DOHH2 (cell line): ENCODE data around the gene PMVK.

Experiments used
- H3F3A ChIP-seq: fragments of 200-600 bp; sonication (generic), shearing (Covaris generic); 2 replicates; pipeline ENCODE4 v1.6.0; 2016; ENCODE audit warnings: antibody characterized with exemption, mild to moderate bottlenecking; ENCODE audit not compliant: control insufficient read depth, insufficient read depth
- H3K27ac ChIP-seq: fragments of 200-600 bp; sonication (generic); 2 replicates; pipeline ENCODE4 v1.5.1; 2014; ENCODE audit warnings: low read depth, mild to moderate bottlenecking, low read length, moderate library complexity
- H3K27me3 ChIP-seq: fragments of 200-600 bp; sonication (generic); 2 replicates; pipeline ENCODE4 v1.6.1; 2014; ENCODE audit warnings: mild to moderate bottlenecking, low read length, mixed read lengths; ENCODE audit not compliant: control insufficient read depth
- H3K36me3 ChIP-seq: fragments of 200-600 bp; sonication (generic); 2 replicates; pipeline ENCODE4 v1.6.1; 2014; ENCODE audit warnings: mild to moderate bottlenecking, low read length, moderate library complexity, mixed read lengths; ENCODE audit not compliant: control insufficient read depth
- H3K4me1 ChIP-seq: fragments of 200-600 bp; sonication (generic); 2 replicates; pipeline ENCODE4 v1.6.1; 2014; ENCODE audit warnings: mild to moderate bottlenecking, low read length, mixed read lengths; ENCODE audit not compliant: control insufficient read depth
- H3K4me2 ChIP-seq: fragments of 200-600 bp; sonication (generic); 2 replicates; pipeline ENCODE4 v1.6.0; 2014; ENCODE audit warnings: mild to moderate bottlenecking, low read length, moderate library complexity
- H3K4me3 ChIP-seq: fragments of 200-600 bp; sonication (generic); 2 replicates; pipeline ENCODE4 v1.5.1; 2014; ENCODE audit warnings: mild to moderate bottlenecking, low read length, mixed read lengths
- H3K79me2 ChIP-seq: fragments of 200-600 bp; sonication (generic); 2 replicates; pipeline ENCODE4 v1.6.1; 2014; ENCODE audit warnings: mild to moderate bottlenecking, low read length, mixed read lengths; ENCODE audit not compliant: control insufficient read depth
- H3K9me2 ChIP-seq: fragments of 200-600 bp; sonication (generic); replicated peaks from 2 replicates; pipeline ENCODE4 v1.6.1; 2014; ENCODE audit warnings: mild to moderate bottlenecking, low read length, mixed read lengths; ENCODE audit not compliant: control insufficient read depth
- H3K9me3 ChIP-seq: fragments of 200-600 bp; sonication (generic); 2 replicates; pipeline ENCODE4 v1.6.1; 2014; ENCODE audit warnings: antibody characterized with exemption, low read length, mixed read lengths; ENCODE audit not compliant: control insufficient read depth, insufficient read depth
- H4K20me1 ChIP-seq: fragments of 200-600 bp; sonication (generic); 2 replicates; pipeline ENCODE4 v1.6.0; 2014; ENCODE audit warnings: low read depth, mild to moderate bottlenecking, antibody characterized with exemption, low read length, moderate library complexity; ENCODE audit not compliant: control insufficient read depth, insufficient read depth
- CTCF ChIP-seq: fragments of 200-600 bp; sonication (generic); IDR thresholded peaks from one replicate; pipeline ENCODE4 v1.5.1; 2014; ENCODE audit warnings: antibody characterized with exemption, mild to moderate bottlenecking, low read depth, low read length; ENCODE audit not compliant: poor library complexity, severe bottlenecking
- EZH2phosphoT487 ChIP-seq: fragments of 200-600 bp; sonication (generic); IDR thresholded peaks from 2 replicates; pipeline ENCODE4 v1.6.1; 2017; ENCODE audit warnings: borderline replicate concordance, mild to moderate bottlenecking, antibody characterized with exemption, low read length, moderate library complexity, mixed read lengths

Gene PMVK

GRCh38 chr1:154968731-154969130 lies 32.2 kb upstream of the PMVK start:
- Histone ChIP-seq H3K9me3 (no peaks in the 10 kb centered on the region), H3K27ac (no peak overlapping the region), H3K79me2 (peaks cover 48% of the 10 kb centered on the region), H3K4me3 (no peak overlapping the region), H3K4me2 (no peak overlapping the region), H4K20me1 (peaks cover 8% of the 10 kb centered on the region; the same call in 1 of the 2 replicates), H3F3A (0 out of 2 replicates have a peak, but pooled peaks cover 4% of the 10 kb centered on the region), H3K9me2 (no peaks in the 10 kb centered on the region), H3K27me3 (no peaks in the 10 kb centered on the region), H3K36me3 (peaks cover 68% of the 10 kb centered on the region), H3K4me1 (peaks cover 31% of the 10 kb centered on the region)
- TF ChIP-seq CTCF: no peak
- TF ChIP-seq EZH2phosphoT487: no peak

- H4K20me1 ChIP-seq: peaks cover 8% of the 10 kb centered on the region; the same call in 1 of the 2 replicates
- no peak overlapping the region for H3K4me3 ChIP-seq
- TF ChIP-seq EZH2phosphoT487 (no peak), CTCF (no peak)
- no peaks in the 10 kb centered on the region for H3K27me3 ChIP-seq
- no peak overlapping the region for H3K4me2 ChIP-seq
- H3F3A ChIP-seq: 0 out of 2 replicates have a peak, but pooled peaks cover 5% of the 10 kb centered on the region
- H3K9me3 ChIP-seq: no peaks in the 10 kb centered on the region
- H3K9me2 ChIP-seq: no peaks in the 10 kb centered on the region
- H3K4me1 ChIP-seq: peaks cover 31% of the 10 kb centered on the region
- no peak overlapping the region for H3K27ac ChIP-seq
- H3K36me3 ChIP-seq: peaks cover 75% of the 10 kb centered on the region
- peaks cover 48% of the 10 kb centered on the region for H3K79me2 ChIP-seq
Measured at GRCh38 chr1:154967331-154967950, 30.9 kb upstream of the PMVK start.

GRCh38 chr1:154966111-154966510 lies 29.6 kb upstream of the PMVK start:
- Histone ChIP-seq H4K20me1 (peaks cover 3% of the 10 kb centered on the region; the same call in 1 of the 2 replicates), H3F3A (0 out of 2 replicates have a peak, but pooled peaks cover 5% of the 10 kb centered on the region), H3K27ac (no peak overlapping the region), H3K4me2 (no peak overlapping the region), H3K4me3 (no peak overlapping the region), H3K36me3 (peaks cover 78% of the 10 kb centered on the region), H3K27me3 (no peaks in the 10 kb centered on the region), H3K79me2 (peaks cover 42% of the 10 kb centered on the region), H3K9me3 (no peaks in the 10 kb centered on the region), H3K4me1 (peaks cover 23% of the 10 kb centered on the region), H3K9me2 (no peaks in the 10 kb centered on the region)
- TF ChIP-seq CTCF (no peak), EZH2phosphoT487 (no peak)
